Right lobe of liver (tissue), 4 donors: Measurements from ENCODE around the gene SCGB1C2.
"Not testable (repeated sequence)": the region's sequence is repeated elsewhere in the genome, so short reads cannot be mapped to it uniquely, and the experiment has no call there.

Source experiments
- CTCF ChIP-seq, 4 donors: fragments of 200-600 bp in 3 of 4; fragments of 450-650 bp in 1 of 4; IDR thresholded peaks; one replicate each; pipeline versions ENCODE4 v1.5.1 to v1.8.0; 2016 to 2022; ENCODE audit warnings: antibody characterized with exemption in 4 of 4, mild to moderate bottlenecking in 2 of 4
- POLR2A ChIP-seq: fragments of 450-650 bp; IDR thresholded peaks from one replicate; pipeline ENCODE4 v1.6.1; 2017; ENCODE audit warnings: antibody characterized with exemption, mild to moderate bottlenecking
- donor health status: DM: no; HTN: no; CAD: no.
- donor health status: DM: no; HTN: no; CAD: no.
- donor health status: DM: no; HTN: yes; CAD: no.

GRCh38 chr17:137166-137807, at the start of gene SCGB1C2:
- not testable (repeated sequence) for TF ChIP-seq POLR2A; CTCF (IDR thresholded peaks at IDR 0.05)
